GM18519 (cell line): ENCODE data around the gene PPIF.
A peak's percentile ranks its signal among the peaks of the same experiment; 100 is the strongest.

Experiments used
- ATAC-seq: cut with Tn5 transposase; IDR thresholded peaks from one replicate; pipeline ENCODE4 v1.9.1; 2021; ENCODE audit warnings: mild to moderate bottlenecking, moderate library complexity; ENCODE audit not compliant: unreplicated experiment, low FRiP score

The PPIF gene

GRCh38 chr10:79313320-79313719 is 33.9 kb upstream of the PPIF start:
- no peak for ATAC-seq

GRCh38 chr10:79313911-79314439 is 33.3 kb upstream of the PPIF start:
- no peak for ATAC-seq

- no peak for ATAC-seq
These were observed 32.3 kb upstream of the PPIF start for GRCh38 chr10:79314761-79315601.

GRCh38 chr10:79315602-79315920 is 31.7 kb upstream of the PPIF start:
- no peak for ATAC-seq

- ATAC-seq = peak; percentile 72
These were observed 30.4 kb upstream of the PPIF start for GRCh38 chr10:79316671-79317431.

- no peak for ATAC-seq
These were observed 28.9 kb upstream of the PPIF start for GRCh38 chr10:79318369-79318768.

- no peak for ATAC-seq
These were observed 28.0 kb upstream of the PPIF start for GRCh38 chr10:79319115-79319771.

- ATAC-seq = no peak
These were observed 27.0 kb upstream of the PPIF start for GRCh38 chr10:79320316-79320715.

- ATAC-seq = no peak
These were observed 26.3 kb upstream of the PPIF start for GRCh38 chr10:79320820-79321493.

- no peak for ATAC-seq
These were observed 25.8 kb upstream of the PPIF start for GRCh38 chr10:79321494-79321882.

- ATAC-seq = no peak
These were observed 25.3 kb upstream of the PPIF start for GRCh38 chr10:79321951-79322350.

- ATAC-seq = no peak
These were observed 24.4 kb upstream of the PPIF start for GRCh38 chr10:79322616-79323543.

- no peak for ATAC-seq
These were observed 23.7 kb upstream of the PPIF start for GRCh38 chr10:79323602-79324001.

- no peak for ATAC-seq
These were observed 23.1 kb upstream of the PPIF start for GRCh38 chr10:79324032-79324695.

- ATAC-seq = no peak
These were observed 20.7 kb upstream of the PPIF start for GRCh38 chr10:79326361-79327089.

GRCh38 chr10:79327090-79327457 is 20.2 kb upstream of the PPIF start:
- peak; percentile 41 for ATAC-seq

GRCh38 chr10:79328147-79328701 is 19.0 kb upstream of the PPIF start:
- no peak for ATAC-seq
